A673 (cell line): ENCODE results near the gene VPS8.

Experiments used
- CTCF ChIP-seq: fragments of 300-800, 200-600 bp; sonication (generic); conservative IDR thresholded peaks from 2 replicates; pipeline ENCODE4 v1.5.1; 2017; ENCODE audit warnings: low read depth, mild to moderate bottlenecking, antibody characterized with exemption, low read length, moderate library complexity, mixed read lengths
- EZH2 ChIP-seq: fragments of 200-600 bp; sonication (generic); IDR thresholded peaks from 2 replicates; pipeline ENCODE4 v1.6.1; 2017; ENCODE audit warnings: borderline replicate concordance, low read depth, mild to moderate bottlenecking, mixed read lengths, antibody characterized with exemption, low read length; ENCODE audit not compliant: poor library complexity, severe bottlenecking

DNA sequence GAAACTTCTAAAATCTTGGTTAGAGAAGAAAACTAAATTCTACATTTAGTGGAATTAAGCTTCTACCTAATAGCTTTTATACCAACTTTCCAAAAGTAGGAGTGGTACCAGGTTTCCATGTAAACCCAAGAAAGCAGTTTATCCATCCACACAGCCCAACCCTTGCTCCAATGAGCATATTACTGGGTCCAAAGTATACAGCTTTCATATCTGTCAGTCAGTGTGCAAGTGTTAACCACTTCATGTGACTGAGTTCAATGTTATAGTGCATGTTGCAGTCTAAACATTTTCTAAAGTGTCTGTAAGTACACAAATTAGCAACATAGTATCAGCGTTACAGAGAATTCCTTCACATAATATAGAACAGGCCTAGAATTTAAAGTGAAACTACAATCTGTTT, 267.7 kb downstream of the VPS8 start:
- no peak for TF ChIP-seq CTCF
- no peak for TF ChIP-seq EZH2
